ENCODE data around the gene FIBCD1. TPM values are rescaled to one million over a fixed set of nuclear protein-coding genes. Genes with fewer than 3 reads are reported as not detected.

The FIBCD1 gene
- total and polyA plus RNA-seq, 2 experiments from 2014 or later: 4.4 to 5.6 TPM

- TF ChIP-seq ZNF462 (CRISPR knock-in tag; IDR thresholded peaks at IDR 0.05) (no peak), CTCF (conservative IDR thresholded peaks at IDR 0.05; ENCODE audit: low read depth in 2 of 2) (no peak)
Observed at GRCh38 chr9:130881516-130881915, 57.5 kb downstream of the FIBCD1 start (continued).

- Histone ChIP-seq H3K27ac (ENCODE audit: low read depth) (no peak overlapping the region), H3K79me2 (replicated peaks; ENCODE audit: insufficient read depth) (no peaks in the 10 kb centered on the region), H3K36me3 (ENCODE audit: insufficient read depth) (peaks cover 60% of the 10 kb centered on the region), H3F3A (replicated peaks; ENCODE audit: low read depth) (no peaks in the 10 kb centered on the region), H3K4me1 (ENCODE audit: insufficient read depth) (no peaks in the 10 kb centered on the region), H3K4me3 (no peak overlapping the region), H3K27me3 (ENCODE audit: insufficient read depth) (no peaks in the 10 kb centered on the region), H3K4me2 (no peak overlapping the region), H4K20me1 (replicated peaks; ENCODE audit: insufficient read depth) (peaks cover 6% of the 10 kb centered on the region), H3K9me2 (ENCODE audit: insufficient read depth) (no peaks in the 10 kb centered on the region), H2AFZ (no peak overlapping the region)
- Mint-ChIP-seq H3K4me1 (peaks cover 2% of the 10 kb centered on the region; the same call in 1 of the 3 replicates), H3K4me3 (no peak overlapping the region), H3K27ac (no peak overlapping the region), H3K36me3 (ENCODE audit: low read depth) (peaks cover 78% of the 10 kb centered on the region), H3K27me3 (ENCODE audit: insufficient read depth, low read depth, poor library complexity) (peaks cover 6% of the 10 kb centered on the region), H3K9me3 (no peaks in the 10 kb centered on the region)
- DNase-seq (ENCODE audit: low spot score) (no peak), ATAC-seq (no peak)
- no peak for TF ChIP-seq STAT1 (IDR thresholded peaks at IDR 0.05; ENCODE audit: unreplicated experiment)
- no peak for TF ChIP-seq NANOG (IDR thresholded peaks at IDR 0.05; ENCODE audit: borderline replicate concordance)
- no peak for TF ChIP-seq CTCF (conservative IDR thresholded peaks at IDR 0.05; ENCODE audit: low read depth in 2 of 2)
- TF ChIP-seq EZH2 (IDR thresholded peaks at IDR 0.05; ENCODE audit: low read depth, unreplicated experiment): no peak
- no peak for TF ChIP-seq REST (IDR thresholded peaks at IDR 0.05; ENCODE audit: unreplicated experiment)
- no peak for TF ChIP-seq POLR2AphosphoS5 (IDR thresholded peaks at IDR 0.05; ENCODE audit: low read depth)
- no peak for TF ChIP-seq JUNB (IDR thresholded peaks at IDR 0.05; ENCODE audit: unreplicated experiment)
- TF ChIP-seq CREB1 (CRISPR knock-in tag; IDR thresholded peaks at IDR 0.05; ENCODE audit: low read depth): no peak
Observed at GRCh38 chr9:130880599-130881220, 58.3 kb downstream of the FIBCD1 start.

Measured in GM23338 (cell line).